WTC11 (cell line): ENCODE data around the gene CMTM7. TPM values are rescaled to one million over a fixed set of nuclear protein-coding genes. Genes with fewer than 3 reads are reported as not detected.

Experiments used
- ATAC-seq: fragments of 200-7000 bp; cut with Tn5 transposase; 2 replicates; pipeline ENCODE4 v1.10.0; 2021; ENCODE audit warnings: mild to moderate bottlenecking, moderate library complexity
- CTCF ChIA-PET: fragments of 300-600 bp; sonication (Branson Sonifier 250); formaldehyde crosslinking; loops from one replicate; lab custom pipeline; 2021; ENCODE audit warnings: antibody characterized with exemption; lab: Charles Lee
- POLR2A ChIA-PET: fragments of 350-600 bp; sonication (Branson Sonifier 250); formaldehyde crosslinking; loops from one replicate; lab custom pipeline; 2021; ENCODE audit warnings: antibody characterized with exemption; lab: Charles Lee
- DNase-seq: peaks from one replicate; pipeline ENCODE4 v3.0.0; 2021; ENCODE audit warnings: low spot score
- H3K27ac Mint-ChIP-seq: 2 replicates; pipeline ENCODE4 v1.8.0; 2021; ENCODE audit warnings: mixed read lengths
- H3K27me3 Mint-ChIP-seq: 2 replicates; pipeline ENCODE4 v1.8.0; 2021; ENCODE audit warnings: low read depth, mild to moderate bottlenecking, moderate library complexity, mixed read lengths
- H3K36me3 Mint-ChIP-seq: 2 replicates; pipeline ENCODE4 v1.8.0; 2021; ENCODE audit warnings: mixed read lengths
- H3K4me1 Mint-ChIP-seq: 2 replicates; pipeline ENCODE4 v1.8.0; 2022; ENCODE audit warnings: mixed read lengths
- H3K4me3 Mint-ChIP-seq: 2 replicates; pipeline ENCODE4 v1.8.0; 2021; ENCODE audit warnings: mild to moderate bottlenecking, moderate library complexity, mixed read lengths
- H3K9me3 Mint-ChIP-seq: 2 replicates; pipeline ENCODE4 v1.8.0; 2021; ENCODE audit warnings: mixed read lengths
- GRHL2 ChIP-seq: fragments of 250-450 bp; sonication (Bioruptor Pico); IDR thresholded peaks from 2 replicates; pipeline ENCODE4 v1.8.0; 2022; ENCODE audit warnings: mild to moderate bottlenecking, moderate library complexity; ENCODE audit not compliant: insufficient replicate concordance, severe bottlenecking
- IRF2 ChIP-seq: sonication (generic); formaldehyde crosslinking; IDR thresholded peaks from 2 replicates; pipeline ENCODE4 v1.8.0; 2022; ENCODE audit warnings: low read depth, missing genetic modification reagents, borderline replicate concordance
- JAZF1 ChIP-seq: fragments of 250-450 bp; sonication (Bioruptor Pico); IDR thresholded peaks from 2 replicates; pipeline ENCODE4 v1.9.0; 2021; ENCODE audit warnings: moderate library complexity, mild to moderate bottlenecking, inconsistent platforms
- NFATC4 ChIP-seq: fragments of 250-450 bp; sonication (Bioruptor Pico); IDR thresholded peaks from 2 replicates; pipeline ENCODE4 v1.9.0; 2021; ENCODE audit warnings: mild to moderate bottlenecking
- NR3C1 ChIP-seq: sonication (generic); formaldehyde crosslinking; conservative IDR thresholded peaks from 2 replicates; pipeline ENCODE4 v1.8.1; 2023; ENCODE audit warnings: low read depth, mild to moderate bottlenecking, missing genetic modification reagents
- PRRX2 ChIP-seq: fragments of 250-450 bp; sonication (Bioruptor Pico); IDR thresholded peaks from 2 replicates; pipeline ENCODE4 v1.8.0; 2021; ENCODE audit warnings: mild to moderate bottlenecking
- RORB ChIP-seq: fragments of 250-450 bp; sonication (Bioruptor Pico); IDR thresholded peaks from 2 replicates; pipeline ENCODE4 v1.9.0; 2021; ENCODE audit warnings: mild to moderate bottlenecking
- SMAD3 ChIP-seq: sonication (generic); formaldehyde crosslinking; IDR thresholded peaks from 2 replicates; pipeline ENCODE4 v1.8.0; 2022; ENCODE audit warnings: missing genetic modification reagents, mild to moderate bottlenecking, borderline replicate concordance
- SMAD4 ChIP-seq: sonication (generic); formaldehyde crosslinking; IDR thresholded peaks from 2 replicates; pipeline ENCODE4 v1.8.0; 2022; ENCODE audit warnings: mild to moderate bottlenecking, missing genetic modification reagents
- TCF7 ChIP-seq: sonication (generic); formaldehyde crosslinking; IDR thresholded peaks from 2 replicates; pipeline ENCODE4 v1.8.0; 2022; ENCODE audit warnings: mild to moderate bottlenecking, low read depth, missing genetic modification reagents, moderate library complexity
- TEAD4 ChIP-seq: sonication (generic); formaldehyde crosslinking; IDR thresholded peaks from 2 replicates; pipeline ENCODE4 v1.8.0; 2022; ENCODE audit warnings: mild to moderate bottlenecking, missing genetic modification reagents
- TP53 ChIP-seq: sonication (generic); formaldehyde crosslinking; IDR thresholded peaks from 2 replicates; pipeline ENCODE4 v1.8.1; 2023; ENCODE audit warnings: mild to moderate bottlenecking, missing genetic modification reagents
- ZNF219 ChIP-seq: sonication (generic); formaldehyde crosslinking; IDR thresholded peaks from 2 replicates; pipeline ENCODE4 v1.8.0; 2023; ENCODE audit warnings: missing genetic modification reagents, mild to moderate bottlenecking, borderline replicate concordance
- ZNF232 ChIP-seq: sonication (generic); formaldehyde crosslinking; IDR thresholded peaks from 2 replicates; pipeline ENCODE4 v1.8.0; 2022; ENCODE audit warnings: mild to moderate bottlenecking, missing genetic modification reagents
- total RNA-seq: library from RNA; stranded (reverse); gene quantifications from 3 replicates; pipeline ENCODE4 v1.2.3, GENCODE V29; 2021
- TF ChIP-seq, protein P1 (sequence below): sonication (generic); formaldehyde crosslinking; IDR thresholded peaks from 2 replicates; pipeline ENCODE4 v1.8.1; 2023; ENCODE audit warnings: mild to moderate bottlenecking, missing genetic modification reagents
- TF ChIP-seq, protein P2 (sequence below): sonication (generic); formaldehyde crosslinking; IDR thresholded peaks from 2 replicates; pipeline ENCODE4 v1.8.0; 2022; ENCODE audit warnings: mild to moderate bottlenecking, missing genetic modification reagents
- TF ChIP-seq, protein P3 (sequence below): fragments of 250-450 bp; sonication (Bioruptor Pico); conservative IDR thresholded peaks from 2 replicates; pipeline ENCODE4 v1.9.0; 2021; ENCODE audit warnings: mild to moderate bottlenecking
- TF ChIP-seq, protein P4 (sequence below): sonication (generic); formaldehyde crosslinking; IDR thresholded peaks from 2 replicates; pipeline ENCODE4 v1.8.0; 2022; ENCODE audit warnings: mild to moderate bottlenecking, missing genetic modification reagents
- TF ChIP-seq, protein P5 (sequence below): sonication (generic); formaldehyde crosslinking; IDR thresholded peaks from 2 replicates; pipeline ENCODE4 v1.8.1; 2022; ENCODE audit warnings: low read depth, missing genetic modification reagents, borderline replicate concordance
- TF ChIP-seq, protein P6 (sequence below): fragments of 250-450 bp; sonication (Bioruptor Pico); IDR thresholded peaks from 2 replicates; pipeline ENCODE4 v1.9.0; 2021; ENCODE audit warnings: moderate library complexity, mild to moderate bottlenecking, inconsistent platforms, borderline replicate concordance
- TF ChIP-seq, protein P7 (sequence below): fragments of 250-450 bp; sonication (Bioruptor Pico); IDR thresholded peaks from 2 replicates; pipeline ENCODE4 v1.8.0; 2021; ENCODE audit warnings: mild to moderate bottlenecking

Gene CMTM7
- total RNA-seq, 1 experiment from 2014 or later, result 23.4 TPM

DNA sequence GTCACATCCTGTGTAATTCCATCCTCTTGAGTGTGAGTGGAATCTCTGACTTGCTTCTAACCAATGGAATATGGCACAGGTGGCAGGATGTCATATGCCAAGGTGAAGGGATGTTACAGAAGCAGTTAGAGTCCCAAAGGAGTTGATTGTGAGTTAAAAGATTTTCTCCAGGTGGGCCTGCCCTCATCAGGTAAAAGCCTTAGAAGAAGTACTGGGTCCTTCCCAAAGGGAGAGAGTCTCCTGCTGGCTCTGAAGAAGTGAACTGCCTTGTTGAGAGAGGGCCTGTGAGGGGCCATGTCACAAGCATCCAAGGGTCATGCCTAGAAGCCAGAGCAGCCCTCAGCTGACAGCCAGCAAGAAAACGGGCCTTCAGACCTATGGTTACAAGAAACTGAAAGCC lies 13.1 kb downstream of the CMTM7 start:
- CTCF ChIA-PET, result interaction anchor here (1.0 kb wide), 1 partner anchor 63 kb away, joined by 3 read pairs; no protein-coding TSS in a partner anchor
- DNase-seq (no peak), ATAC-seq (no peak)
- POLR2A ChIA-PET, result interaction anchor here (0.7 kb wide), 1 partner anchor 380 kb away, joined by 3 read pairs; no protein-coding TSS in a partner anchor
- peaks cover 7% of the 10 kb centered on the region; the same call in 1 of the 2 replicates for H3K9me3 Mint-ChIP-seq
- peaks cover 48% of the 10 kb centered on the region for H3K4me1 Mint-ChIP-seq
- no peaks in the 10 kb centered on the region for H3K27me3 Mint-ChIP-seq
- TF ChIP-seq NR3C1 (CRISPR knock-in tag) (no peak), TP53 (CRISPR knock-in tag) (no peak), IRF2 (CRISPR knock-in tag) (no peak), TEAD4 (CRISPR knock-in tag) (no peak), TCF7 (CRISPR knock-in tag) (no peak), NFATC4 (no peak), GRHL2 (no peak), RORB (no peak), JAZF1 (CRISPR knock-in tag) (no peak), SMAD4 (no peak)
- TF ChIP-seq, protein P1, sequence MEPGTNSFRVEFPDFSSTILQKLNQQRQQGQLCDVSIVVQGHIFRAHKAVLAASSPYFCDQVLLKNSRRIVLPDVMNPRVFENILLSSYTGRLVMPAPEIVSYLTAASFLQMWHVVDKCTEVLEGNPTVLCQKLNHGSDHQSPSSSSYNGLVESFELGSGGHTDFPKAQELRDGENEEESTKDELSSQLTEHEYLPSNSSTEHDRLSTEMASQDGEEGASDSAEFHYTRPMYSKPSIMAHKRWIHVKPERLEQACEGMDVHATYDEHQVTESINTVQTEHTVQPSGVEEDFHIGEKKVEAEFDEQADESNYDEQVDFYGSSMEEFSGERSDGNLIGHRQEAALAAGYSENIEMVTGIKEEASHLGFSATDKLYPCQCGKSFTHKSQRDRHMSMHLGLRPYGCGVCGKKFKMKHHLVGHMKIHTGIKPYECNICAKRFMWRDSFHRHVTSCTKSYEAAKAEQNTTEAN, result no peak
- TF ChIP-seq, protein P2, sequence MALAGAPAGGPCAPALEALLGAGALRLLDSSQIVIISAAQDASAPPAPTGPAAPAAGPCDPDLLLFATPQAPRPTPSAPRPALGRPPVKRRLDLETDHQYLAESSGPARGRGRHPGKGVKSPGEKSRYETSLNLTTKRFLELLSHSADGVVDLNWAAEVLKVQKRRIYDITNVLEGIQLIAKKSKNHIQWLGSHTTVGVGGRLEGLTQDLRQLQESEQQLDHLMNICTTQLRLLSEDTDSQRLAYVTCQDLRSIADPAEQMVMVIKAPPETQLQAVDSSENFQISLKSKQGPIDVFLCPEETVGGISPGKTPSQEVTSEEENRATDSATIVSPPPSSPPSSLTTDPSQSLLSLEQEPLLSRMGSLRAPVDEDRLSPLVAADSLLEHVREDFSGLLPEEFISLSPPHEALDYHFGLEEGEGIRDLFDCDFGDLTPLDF (CRISPR knock-in tag), result no peak
- TF ChIP-seq, protein P3, sequence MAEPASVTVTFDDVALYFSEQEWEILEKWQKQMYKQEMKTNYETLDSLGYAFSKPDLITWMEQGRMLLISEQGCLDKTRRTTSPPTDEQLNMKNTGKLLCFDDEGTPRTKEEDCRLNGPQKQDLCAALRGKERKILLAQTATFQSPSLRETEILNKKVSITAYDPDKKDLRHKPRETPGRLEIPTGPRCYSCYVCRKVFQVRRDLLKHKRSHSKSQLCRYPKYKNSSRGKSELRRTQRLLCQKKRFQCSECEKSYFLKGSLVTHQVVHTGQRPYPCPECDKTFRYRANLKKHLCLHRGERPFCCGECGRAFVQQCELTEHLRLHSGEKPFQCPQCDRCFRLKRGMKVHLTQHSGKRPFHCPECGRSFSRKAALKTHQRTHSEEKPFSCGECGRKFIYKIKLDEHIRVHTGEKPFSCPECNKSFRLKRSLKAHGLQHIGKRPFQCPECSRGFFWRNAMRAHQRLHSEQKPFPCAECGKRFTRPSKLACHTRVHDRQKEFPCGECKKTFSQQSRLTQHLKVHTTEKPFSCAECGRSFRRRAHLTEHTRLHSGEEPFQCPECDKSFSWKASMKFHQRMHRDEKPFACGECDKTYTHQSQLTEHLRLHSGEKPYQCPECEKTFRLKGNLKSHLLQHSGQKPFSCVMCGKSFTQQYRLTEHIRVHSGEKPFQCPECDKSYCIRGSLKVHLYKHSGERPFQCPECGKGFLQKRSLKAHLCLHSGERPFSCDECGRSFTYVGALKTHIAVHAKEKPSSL (CRISPR knock-in tag), result no peak
- TF ChIP-seq, protein P4, sequence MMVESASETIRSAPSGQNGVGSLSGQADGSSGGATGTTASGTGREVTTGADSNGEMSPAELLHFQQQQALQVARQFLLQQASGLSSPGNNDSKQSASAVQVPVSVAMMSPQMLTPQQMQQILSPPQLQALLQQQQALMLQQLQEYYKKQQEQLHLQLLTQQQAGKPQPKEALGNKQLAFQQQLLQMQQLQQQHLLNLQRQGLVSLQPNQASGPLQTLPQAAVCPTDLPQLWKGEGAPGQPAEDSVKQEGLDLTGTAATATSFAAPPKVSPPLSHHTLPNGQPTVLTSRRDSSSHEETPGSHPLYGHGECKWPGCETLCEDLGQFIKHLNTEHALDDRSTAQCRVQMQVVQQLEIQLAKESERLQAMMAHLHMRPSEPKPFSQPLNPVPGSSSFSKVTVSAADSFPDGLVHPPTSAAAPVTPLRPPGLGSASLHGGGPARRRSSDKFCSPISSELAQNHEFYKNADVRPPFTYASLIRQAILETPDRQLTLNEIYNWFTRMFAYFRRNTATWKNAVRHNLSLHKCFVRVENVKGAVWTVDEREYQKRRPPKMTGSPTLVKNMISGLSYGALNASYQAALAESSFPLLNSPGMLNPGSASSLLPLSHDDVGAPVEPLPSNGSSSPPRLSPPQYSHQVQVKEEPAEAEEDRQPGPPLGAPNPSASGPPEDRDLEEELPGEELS (CRISPR knock-in tag), result no peak
- no peak overlapping the region for H3K27ac Mint-ChIP-seq
- no peak overlapping the region for H3K4me3 Mint-ChIP-seq
- H3K36me3 Mint-ChIP-seq, result peaks cover 11% of the 10 kb centered on the region

DNA sequence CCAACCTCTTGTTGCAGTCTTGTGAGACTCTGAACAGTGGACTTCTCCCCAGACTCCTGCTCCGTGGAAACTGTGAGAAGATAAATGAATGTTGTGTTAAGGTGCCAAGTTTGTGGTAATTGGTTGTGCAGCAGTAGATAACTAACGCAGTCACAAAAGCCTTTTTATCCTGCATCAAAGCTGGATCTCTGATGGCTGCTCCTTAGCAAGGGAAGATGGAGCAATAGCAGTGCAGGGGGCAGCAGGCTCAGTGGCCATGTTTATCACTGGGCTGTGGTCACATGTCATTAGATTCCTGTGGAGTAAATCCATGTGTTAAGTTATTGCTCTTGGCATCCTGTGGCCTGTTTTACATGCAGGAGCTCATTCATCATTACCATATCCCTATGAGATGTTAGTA lies 13.5 kb downstream of the CMTM7 start:
- ChIA-PET CTCF (interaction anchor here (1.0 kb wide), 1 partner anchor 63 kb away, joined by 3 read pairs; no protein-coding TSS in a partner anchor), POLR2A (no interaction called here)
- Mint-ChIP-seq H3K9me3 (peaks cover 7% of the 10 kb centered on the region; the same call in 1 of the 2 replicates), H3K4me1 (peaks cover 53% of the 10 kb centered on the region), H3K4me3 (no peak overlapping the region), H3K27me3 (no peaks in the 10 kb centered on the region), H3K27ac (no peak overlapping the region), H3K36me3 (peaks cover 11% of the 10 kb centered on the region)
- ATAC-seq (no peak), DNase-seq (no peak)
- TF ChIP-seq SMAD3 (CRISPR knock-in tag), result no peak
- TF ChIP-seq ZNF219 (CRISPR knock-in tag), result no peak
- no peak for TF ChIP-seq NR3C1 (CRISPR knock-in tag)
- TF ChIP-seq TCF7 (CRISPR knock-in tag), result no peak
- TF ChIP-seq, protein P5, sequence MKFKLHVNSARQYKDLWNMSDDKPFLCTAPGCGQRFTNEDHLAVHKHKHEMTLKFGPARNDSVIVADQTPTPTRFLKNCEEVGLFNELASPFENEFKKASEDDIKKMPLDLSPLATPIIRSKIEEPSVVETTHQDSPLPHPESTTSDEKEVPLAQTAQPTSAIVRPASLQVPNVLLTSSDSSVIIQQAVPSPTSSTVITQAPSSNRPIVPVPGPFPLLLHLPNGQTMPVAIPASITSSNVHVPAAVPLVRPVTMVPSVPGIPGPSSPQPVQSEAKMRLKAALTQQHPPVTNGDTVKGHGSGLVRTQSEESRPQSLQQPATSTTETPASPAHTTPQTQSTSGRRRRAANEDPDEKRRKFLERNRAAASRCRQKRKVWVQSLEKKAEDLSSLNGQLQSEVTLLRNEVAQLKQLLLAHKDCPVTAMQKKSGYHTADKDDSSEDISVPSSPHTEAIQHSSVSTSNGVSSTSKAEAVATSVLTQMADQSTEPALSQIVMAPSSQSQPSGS (CRISPR knock-in tag), result no peak
- TF ChIP-seq, protein P6, sequence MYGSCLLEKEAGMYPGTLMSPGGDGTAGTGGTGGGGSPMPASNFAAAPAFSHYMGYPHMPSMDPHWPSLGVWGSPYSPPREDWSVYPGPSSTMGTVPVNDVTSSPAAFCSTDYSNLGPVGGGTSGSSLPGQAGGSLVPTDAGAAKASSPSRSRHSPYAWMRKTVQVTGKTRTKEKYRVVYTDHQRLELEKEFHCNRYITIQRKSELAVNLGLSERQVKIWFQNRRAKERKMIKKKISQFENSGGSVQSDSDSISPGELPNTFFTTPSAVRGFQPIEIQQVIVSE (CRISPR knock-in tag), result no peak
- TF ChIP-seq, protein P2 (CRISPR knock-in tag), result no peak
- TF ChIP-seq, protein P7, sequence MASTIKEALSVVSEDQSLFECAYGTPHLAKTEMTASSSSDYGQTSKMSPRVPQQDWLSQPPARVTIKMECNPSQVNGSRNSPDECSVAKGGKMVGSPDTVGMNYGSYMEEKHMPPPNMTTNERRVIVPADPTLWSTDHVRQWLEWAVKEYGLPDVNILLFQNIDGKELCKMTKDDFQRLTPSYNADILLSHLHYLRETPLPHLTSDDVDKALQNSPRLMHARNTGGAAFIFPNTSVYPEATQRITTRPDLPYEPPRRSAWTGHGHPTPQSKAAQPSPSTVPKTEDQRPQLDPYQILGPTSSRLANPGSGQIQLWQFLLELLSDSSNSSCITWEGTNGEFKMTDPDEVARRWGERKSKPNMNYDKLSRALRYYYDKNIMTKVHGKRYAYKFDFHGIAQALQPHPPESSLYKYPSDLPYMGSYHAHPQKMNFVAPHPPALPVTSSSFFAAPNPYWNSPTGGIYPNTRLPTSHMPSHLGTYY (CRISPR knock-in tag), result no peak
- TF ChIP-seq ZNF232 (CRISPR knock-in tag), result no peak
- TF ChIP-seq PRRX2 (CRISPR knock-in tag), result no peak
